ENCODE measurements around the gene ZNF264.
"Not testable (repeated sequence)": the region's sequence is repeated elsewhere in the genome, so short reads cannot be mapped to it uniquely, and the experiment has no call there.

DNA sequence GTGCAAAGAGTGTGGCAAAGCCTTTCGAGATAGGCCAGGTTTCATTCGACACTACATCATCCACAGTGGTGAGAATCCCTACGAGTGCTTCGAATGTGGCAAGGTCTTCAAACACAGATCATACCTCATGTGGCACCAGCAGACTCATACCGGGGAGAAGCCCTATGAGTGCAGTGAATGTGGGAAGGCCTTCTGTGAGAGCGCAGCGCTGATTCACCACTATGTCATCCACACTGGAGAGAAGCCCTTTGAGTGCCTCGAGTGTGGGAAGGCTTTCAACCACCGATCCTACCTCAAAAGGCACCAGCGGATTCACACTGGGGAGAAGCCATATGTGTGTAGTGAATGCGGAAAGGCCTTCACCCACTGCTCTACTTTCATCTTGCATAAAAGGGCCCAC lies 62.5 kb downstream of the ZNF264 start:
- not testable (repeated sequence) for TF ChIP-seq POLR2A (IDR thresholded peaks at IDR 0.05)
- TF ChIP-seq, protein P1, sequence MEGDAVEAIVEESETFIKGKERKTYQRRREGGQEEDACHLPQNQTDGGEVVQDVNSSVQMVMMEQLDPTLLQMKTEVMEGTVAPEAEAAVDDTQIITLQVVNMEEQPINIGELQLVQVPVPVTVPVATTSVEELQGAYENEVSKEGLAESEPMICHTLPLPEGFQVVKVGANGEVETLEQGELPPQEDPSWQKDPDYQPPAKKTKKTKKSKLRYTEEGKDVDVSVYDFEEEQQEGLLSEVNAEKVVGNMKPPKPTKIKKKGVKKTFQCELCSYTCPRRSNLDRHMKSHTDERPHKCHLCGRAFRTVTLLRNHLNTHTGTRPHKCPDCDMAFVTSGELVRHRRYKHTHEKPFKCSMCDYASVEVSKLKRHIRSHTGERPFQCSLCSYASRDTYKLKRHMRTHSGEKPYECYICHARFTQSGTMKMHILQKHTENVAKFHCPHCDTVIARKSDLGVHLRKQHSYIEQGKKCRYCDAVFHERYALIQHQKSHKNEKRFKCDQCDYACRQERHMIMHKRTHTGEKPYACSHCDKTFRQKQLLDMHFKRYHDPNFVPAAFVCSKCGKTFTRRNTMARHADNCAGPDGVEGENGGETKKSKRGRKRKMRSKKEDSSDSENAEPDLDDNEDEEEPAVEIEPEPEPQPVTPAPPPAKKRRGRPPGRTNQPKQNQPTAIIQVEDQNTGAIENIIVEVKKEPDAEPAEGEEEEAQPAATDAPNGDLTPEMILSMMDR (IDR thresholded peaks at IDR 0.05), result not testable (repeated sequence)

All from lower leg skin (tissue), 3 donors.